A549 (cell line): ENCODE results near the gene LMNA. TPM values are rescaled to one million over a fixed set of nuclear protein-coding genes. Genes with fewer than 3 reads are reported as not detected.

Experiments
- CBX8 ChIP-seq: fragments of 200-600 bp; sonication (generic); IDR thresholded peaks from 2 replicates; pipeline ENCODE4 v1.6.1; 2016
- CHD2 ChIP-seq: fragments of 150-350 bp; IDR thresholded peaks from 2 replicates; pipeline ENCODE4 v1.6.1; 2014; ENCODE audit warnings: low read length; ENCODE audit not compliant: partially characterized antibody
- CHD4 ChIP-seq: fragments of 200-600 bp; sonication (generic); IDR thresholded peaks from 2 replicates; pipeline ENCODE4 v1.6.1; 2016; ENCODE audit warnings: antibody characterized with exemption, mild to moderate bottlenecking, borderline replicate concordance
- CTCF ChIP-seq: fragments of >200 bp; sonication (Bioruptor Twin); formaldehyde crosslinking; IDR thresholded peaks from 3 replicates; pipeline ENCODE4 v1.5.1; 2016
- EHMT2 ChIP-seq: fragments of 200-600 bp; sonication (generic); IDR thresholded peaks from 2 replicates; pipeline ENCODE4 v1.6.1; 2016; ENCODE audit warnings: antibody characterized with exemption, low read depth, mild to moderate bottlenecking, moderate library complexity
- EP300 ChIP-seq, 2 experiments: fragments of >200 bp; sonication (Bioruptor Twin); formaldehyde crosslinking; IDR thresholded peaks; 2 replicates in 1 of 2; 3 replicates in 1 of 2; pipeline ENCODE4 v1.6.1; 2016 to 2017
- FOXS1 ChIP-seq: fragments of 250-450 bp; sonication (Bioruptor Pico); IDR thresholded peaks from 2 replicates; pipeline ENCODE4 v1.5.0; 2020; ENCODE audit warnings: mild to moderate bottlenecking, moderate library complexity
- GATA3 ChIP-seq: IDR thresholded peaks from 2 replicates; pipeline ENCODE4 v1.6.1; 2012; ENCODE audit warnings: borderline replicate concordance
- HOXA7 ChIP-seq: fragments of 250-450 bp; sonication (Bioruptor Pico); IDR thresholded peaks from 2 replicates; pipeline ENCODE4 v1.5.0; 2020; ENCODE audit warnings: mild to moderate bottlenecking, moderate library complexity
- HOXB5 ChIP-seq: fragments of 250-450 bp; sonication (Bioruptor Pico); IDR thresholded peaks from 2 replicates; pipeline ENCODE4 v1.5.0; 2020; ENCODE audit warnings: mild to moderate bottlenecking, moderate library complexity
- JUNB ChIP-seq: fragments of >200 bp; sonication (Bioruptor Twin); formaldehyde crosslinking; IDR thresholded peaks from 2 replicates; pipeline ENCODE4 v1.6.1; 2016
- MYC ChIP-seq: IDR thresholded peaks from 2 replicates; pipeline ENCODE4 v1.6.1; 2012; ENCODE audit warnings: mild to moderate bottlenecking, inconsistent platforms, low read length, improper control_type of control experiment, borderline replicate concordance
- NFE2L2 ChIP-seq: fragments of 150-350 bp; conservative IDR thresholded peaks from 2 replicates; pipeline ENCODE4 v1.6.1; 2014; ENCODE audit warnings: low read length
- NPAS2 ChIP-seq: fragments of 250-450 bp; sonication (Bioruptor Pico); IDR thresholded peaks from 2 replicates; pipeline ENCODE4 v1.8.0; 2022; ENCODE audit warnings: mild to moderate bottlenecking, moderate library complexity, borderline replicate concordance
- POLR2AphosphoS2 ChIP-seq: conservative IDR thresholded peaks from 2 replicates; pipeline ENCODE4 v1.6.1; 2012; ENCODE audit warnings: low read length, improper control_type of control experiment, inconsistent platforms
- RARB ChIP-seq: fragments of 250-450 bp; sonication (Bioruptor Pico); IDR thresholded peaks from 2 replicates; pipeline ENCODE4 v1.8.0; 2021; ENCODE audit warnings: mild to moderate bottlenecking, moderate library complexity
- REST ChIP-seq: fragments of 200-600 bp; sonication (generic); IDR thresholded peaks from 2 replicates; pipeline ENCODE4 v1.6.1; 2016; ENCODE audit warnings: antibody characterized with exemption, mild to moderate bottlenecking, moderate library complexity
- ZSCAN20 ChIP-seq: fragments of 250-450 bp; sonication (Bioruptor Pico); IDR thresholded peaks from 2 replicates; pipeline ENCODE4 v1.8.0; 2022; ENCODE audit warnings: mild to moderate bottlenecking, moderate library complexity
- polyA plus RNA-seq, 4 experiments: library from polyadenylated mRNA; depleted of rRNA in 3 of 4; stranded (reverse); fragments of >200 nt; fragmentation: RNase III in 1 of 4; extraction: RNeasy Plus Mini Kit Qiagen cat#74134 plus additional on column Dnase treatment in 1 of 4; gene quantifications; 2 replicates in 3 of 4; 3 replicates in 1 of 4; pipeline ENCODE4 v1.2.3, GENCODE V29; 2011 to 2017
- TF ChIP-seq, protein P1 (sequence below): fragments of 250-450 bp; sonication (Bioruptor Pico); IDR thresholded peaks from 2 replicates; pipeline ENCODE4 v1.5.0; 2020; ENCODE audit warnings: low read depth, mild to moderate bottlenecking, moderate library complexity
- TF ChIP-seq, protein P2 (sequence below): IDR thresholded peaks from 2 replicates; pipeline ENCODE4 v1.6.1; 2012
- TF ChIP-seq, protein P3 (sequence below): fragments of 250-450 bp; sonication (Bioruptor Pico); IDR thresholded peaks from 2 replicates; pipeline ENCODE4 v1.5.0; 2021; ENCODE audit warnings: mild to moderate bottlenecking, moderate library complexity, borderline replicate concordance
- TF ChIP-seq, protein P4 (sequence below): IDR thresholded peaks from 2 replicates; pipeline ENCODE4 v1.6.1; 2012
- TF ChIP-seq, protein P5 (sequence below): IDR thresholded peaks from 2 replicates; pipeline ENCODE4 v1.6.1; 2012; ENCODE audit warnings: low read depth, borderline replicate concordance

Gene LMNA
- polyA plus RNA-seq, 2 of the 4 experiments (the other 2 are of a cell fraction), result 214 to 286 TPM

DNA sequence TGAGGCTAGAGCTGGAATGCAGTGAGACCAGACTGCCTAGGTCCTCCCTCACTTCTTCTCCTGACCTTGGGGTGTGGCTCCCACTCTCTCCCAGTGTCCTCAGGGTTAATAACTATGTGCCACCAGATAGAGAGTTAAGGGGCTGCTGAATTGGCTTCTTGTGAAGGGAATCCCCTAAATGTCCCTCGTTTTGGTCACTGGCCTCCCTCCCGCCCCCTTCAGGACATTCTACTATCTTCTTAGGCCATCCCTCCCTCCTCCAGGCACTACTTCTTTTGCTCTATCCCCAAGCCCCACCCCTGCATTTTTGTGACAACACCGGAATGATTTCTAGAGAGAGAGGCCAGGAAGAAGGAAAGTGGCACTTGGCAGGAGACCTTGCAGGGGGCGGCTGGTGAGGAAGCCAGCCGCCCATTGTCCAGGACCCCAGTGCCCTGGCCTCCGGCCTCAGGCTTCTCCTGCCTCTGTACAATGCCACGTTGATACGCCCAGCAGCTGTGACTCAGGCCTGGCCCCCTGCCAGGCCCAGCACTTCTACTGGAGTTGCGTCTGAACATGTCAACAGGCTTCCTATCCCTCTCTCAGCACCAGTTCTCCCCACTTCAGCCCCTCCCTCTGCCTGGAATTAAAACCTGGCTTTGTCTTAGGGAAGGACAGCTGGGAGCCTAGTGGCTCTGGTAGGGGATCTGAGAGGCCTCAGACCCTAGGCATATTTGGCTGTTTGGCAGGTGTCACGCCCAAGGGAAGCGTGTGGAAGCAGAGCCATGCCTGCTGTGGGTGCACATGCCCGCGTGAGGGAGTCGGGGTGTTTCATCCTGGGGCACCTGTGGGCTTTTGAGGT is 9.1 kb downstream of the LMNA start (continued):
- TF ChIP-seq MYC (peak; percentile 54; the same call in 1 of the 2 replicates), CHD4 (no peak), NPAS2 (CRISPR knock-in tag) (no peak), JUNB (peak; percentile 51), EHMT2 (no peak), CHD2 (no peak), EP300 (IDR thresholded peaks at IDR 0.05) (peak in 1 of 2 experiments; percentile 36; a peak in 2 of 5 replicates), CTCF (peak; percentile 49), REST (no peak; the same call in 1 of the 2 replicates), HOXA7 (0 out of 2 replicates have a peak, but pooled peaks have one; percentile 10), CBX8 (no peak), HOXB5 (no peak), FOXS1 (CRISPR knock-in tag) (no peak), GATA3 (peak; percentile 44; the same call in 1 of the 2 replicates), NFE2L2 (no peak), ZSCAN20 (CRISPR knock-in tag) (no peak), POLR2AphosphoS2 (no peak), RARB (CRISPR knock-in tag) (peak; percentile 63; the same call in 1 of the 2 replicates)
- TF ChIP-seq, protein P1, sequence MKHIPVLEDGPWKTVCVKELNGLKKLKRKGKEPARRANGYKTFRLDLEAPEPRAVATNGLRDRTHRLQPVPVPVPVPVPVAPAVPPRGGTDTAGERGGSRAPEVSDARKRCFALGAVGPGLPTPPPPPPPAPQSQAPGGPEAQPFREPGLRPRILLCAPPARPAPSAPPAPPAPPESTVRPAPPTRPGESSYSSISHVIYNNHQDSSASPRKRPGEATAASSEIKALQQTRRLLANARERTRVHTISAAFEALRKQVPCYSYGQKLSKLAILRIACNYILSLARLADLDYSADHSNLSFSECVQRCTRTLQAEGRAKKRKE (CRISPR knock-in tag), result 0 out of 2 replicates have a peak, but pooled peaks have one; percentile 9
- TF ChIP-seq, protein P2, sequence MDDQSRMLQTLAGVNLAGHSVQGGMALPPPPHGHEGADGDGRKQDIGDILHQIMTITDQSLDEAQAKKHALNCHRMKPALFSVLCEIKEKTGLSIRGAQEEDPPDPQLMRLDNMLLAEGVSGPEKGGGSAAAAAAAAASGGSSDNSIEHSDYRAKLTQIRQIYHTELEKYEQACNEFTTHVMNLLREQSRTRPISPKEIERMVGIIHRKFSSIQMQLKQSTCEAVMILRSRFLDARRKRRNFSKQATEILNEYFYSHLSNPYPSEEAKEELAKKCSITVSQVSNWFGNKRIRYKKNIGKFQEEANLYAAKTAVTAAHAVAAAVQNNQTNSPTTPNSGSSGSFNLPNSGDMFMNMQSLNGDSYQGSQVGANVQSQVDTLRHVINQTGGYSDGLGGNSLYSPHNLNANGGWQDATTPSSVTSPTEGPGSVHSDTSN, result 0 out of 2 replicates have a peak, but pooled peaks have one; percentile 61
- TF ChIP-seq, protein P3, sequence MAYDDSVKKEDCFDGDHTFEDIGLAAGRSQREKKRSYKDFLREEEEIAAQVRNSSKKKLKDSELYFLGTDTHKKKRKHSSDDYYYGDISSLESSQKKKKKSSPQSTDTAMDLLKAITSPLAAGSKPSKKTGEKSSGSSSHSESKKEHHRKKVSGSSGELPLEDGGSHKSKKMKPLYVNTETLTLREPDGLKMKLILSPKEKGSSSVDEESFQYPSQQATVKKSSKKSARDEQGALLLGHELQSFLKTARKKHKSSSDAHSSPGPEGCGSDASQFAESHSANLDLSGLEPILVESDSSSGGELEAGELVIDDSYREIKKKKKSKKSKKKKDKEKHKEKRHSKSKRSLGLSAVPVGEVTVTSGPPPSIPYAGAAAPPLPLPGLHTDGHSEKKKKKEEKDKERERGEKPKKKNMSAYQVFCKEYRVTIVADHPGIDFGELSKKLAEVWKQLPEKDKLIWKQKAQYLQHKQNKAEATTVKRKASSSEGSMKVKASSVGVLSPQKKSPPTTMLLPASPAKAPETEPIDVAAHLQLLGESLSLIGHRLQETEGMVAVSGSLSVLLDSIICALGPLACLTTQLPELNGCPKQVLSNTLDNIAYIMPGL (CRISPR knock-in tag), result peak; percentile 14; the same call in 1 of the 2 replicates
- TF ChIP-seq, protein P4, sequence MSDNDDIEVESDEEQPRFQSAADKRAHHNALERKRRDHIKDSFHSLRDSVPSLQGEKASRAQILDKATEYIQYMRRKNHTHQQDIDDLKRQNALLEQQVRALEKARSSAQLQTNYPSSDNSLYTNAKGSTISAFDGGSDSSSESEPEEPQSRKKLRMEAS, result peak; percentile 75
- TF ChIP-seq, protein P5, sequence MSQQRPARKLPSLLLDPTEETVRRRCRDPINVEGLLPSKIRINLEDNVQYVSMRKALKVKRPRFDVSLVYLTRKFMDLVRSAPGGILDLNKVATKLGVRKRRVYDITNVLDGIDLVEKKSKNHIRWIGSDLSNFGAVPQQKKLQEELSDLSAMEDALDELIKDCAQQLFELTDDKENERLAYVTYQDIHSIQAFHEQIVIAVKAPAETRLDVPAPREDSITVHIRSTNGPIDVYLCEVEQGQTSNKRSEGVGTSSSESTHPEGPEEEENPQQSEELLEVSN, result no peak
